Body of pancreas (tissue), 4 donors: Measurements from ENCODE around the gene NPAS2. TPM values are rescaled to one million over a fixed set of nuclear protein-coding genes. Genes with fewer than 3 reads are reported as not detected.

Source experiments
- ATAC-seq: fragments of 150-250 bp; one replicate; pipeline ENCODE4 v1.9.1; 2016
- DNase-seq, 4 donors: peaks; one replicate each; pipeline ENCODE4 v3.0.0-alpha.2; 2019
- H3K27ac ChIP-seq, 4 donors: fragments of 200-600 bp; sonication (generic); 1 replicate in 3 of 4; 2 replicates in 1 of 4; pipeline versions ENCODE4 v1.5.1 to v1.6.1; 2016 to 2019; ENCODE audit warnings: mild to moderate bottlenecking in 1 of 4, mixed read lengths in 1 of 4, moderate library complexity in 1 of 4
- H3K27me3 ChIP-seq, 2 donors: fragments of 200-600 bp; sonication (generic); one replicate each; pipeline ENCODE4 v1.6.0; 2016; ENCODE audit warnings: mild to moderate bottlenecking in 1 of 2
- H3K36me3 ChIP-seq, 2 donors: fragments of 200-600 bp; sonication (generic); replicated peaks in 1 of 2; 2 replicates each; pipeline ENCODE4 v1.5.1; 2016; ENCODE audit warnings: low read depth in 2 of 2; ENCODE audit not compliant: insufficient read depth in 1 of 2
- H3K4me1 ChIP-seq: fragments of 200-600 bp; sonication (generic); one replicate; pipeline ENCODE4 v1.6.0; 2016
- H3K4me3 ChIP-seq, 2 donors: fragments of 200-600 bp; sonication (generic); 1 replicate in 1 of 2; 2 replicates in 1 of 2; pipeline ENCODE4 v1.5.1; 2016 to 2019
- H3K9me3 ChIP-seq, 3 donors: fragments of 200-600 bp; sonication (generic); 1 replicate in 2 of 3; 2 replicates in 1 of 3; pipeline ENCODE4 v1.5.1; 2016
- CTCF ChIP-seq, 7 experiments: fragments of 450-650 bp in 4 of 7; fragments of 200-600 bp in 3 of 7; sonication (generic) in 3 of 7; IDR thresholded peaks; one replicate each; pipeline ENCODE4 v1.5.1; 2016 to 2019; ENCODE audit warnings: antibody characterized with exemption in 7 of 7
- POLR2A ChIP-seq, 3 donors: fragments of 450-650 bp; IDR thresholded peaks; one replicate each; pipeline ENCODE4 v1.6.1; 2016; ENCODE audit warnings: antibody characterized with exemption in 3 of 3, mild to moderate bottlenecking in 2 of 3
- WGBS, 2 donors: methylation state at CpG; one replicate each; pipeline ENCODE4 v1.1.5; 2017; 5-methylcytosine and 5-hydroxymethylcytosine counted together
- intact Hi-C: fragments of 100-400 bp; cut with DNase I; formaldehyde crosslinking; loops from one replicate; pipeline ENCODE4 v1.15.1; 2023
- total RNA-seq, 2 donors: library from RNA; depleted of rRNA; stranded (reverse); fragments of >200 nt; gene quantifications; one replicate each; pipeline ENCODE4 v1.1.0, GENCODE V29; 2016

Gene NPAS2
- total RNA-seq, 2 donors from 2014 or later: 32.7 to 51.7 TPM

GRCh38 chr2:100877555-100877954, 57.6 kb downstream of the NPAS2 start:
- no peak for TF ChIP-seq CTCF (IDR thresholded peaks at IDR 0.05)
- TF ChIP-seq POLR2A (IDR thresholded peaks at IDR 0.05): no peak
- no peak overlapping the region for H3K4me3 ChIP-seq
- WGBS, 2 donors: 61 to 74% methylated on average over 5 of the region's 5 CpGs
- H3K9me3 ChIP-seq: no peaks in the 10 kb centered on the region
- H3K27me3 ChIP-seq: no peaks in the 10 kb centered on the region
- ATAC-seq: no peak
- no peak for DNase-seq
- H3K27ac ChIP-seq: peak overlapping the region in 3 of 4 donors; percentile 35 to 70 (median 69)
- H3K36me3 ChIP-seq: no peaks in the 10 kb centered on the region
- intact Hi-C loops: no loop called here
- peaks cover 59% of the 10 kb centered on the region for H3K4me1 ChIP-seq

GRCh38 chr2:100878000-100878791, 58.3 kb downstream of the NPAS2 start:
- peaks cover 65% of the 10 kb centered on the region for H3K4me1 ChIP-seq
- no peak overlapping the region for H3K4me3 ChIP-seq
- no peaks in the 10 kb centered on the region for H3K36me3 ChIP-seq
- no peaks in the 10 kb centered on the region for H3K9me3 ChIP-seq
- intact Hi-C loops: no loop called here
- 29 to 36% methylated on average over 16 of the region's 16 CpGs for WGBS, 2 donors
- peak; percentile 43 for ATAC-seq
- H3K27me3 ChIP-seq: no peaks in the 10 kb centered on the region
- peak; percentile 35 to 50 (median 42) for DNase-seq
- peak overlapping the region; percentile 34 to 70 (median 52) for H3K27ac ChIP-seq
- no peak for TF ChIP-seq POLR2A (IDR thresholded peaks at IDR 0.05)
- TF ChIP-seq CTCF (IDR thresholded peaks at IDR 0.05): no peak

GRCh38 chr2:100879296-100879695, 59.4 kb downstream of the NPAS2 start:
- DNase-seq (no peak), ATAC-seq (no peak)
- H3K36me3 ChIP-seq: no peaks in the 10 kb centered on the region
- no peak overlapping the region for H3K4me3 ChIP-seq
- peaks cover 76% of the 10 kb centered on the region for H3K4me1 ChIP-seq
- 37 to 68% methylated on average over 3 of the region's 3 CpGs for WGBS, 2 donors
- no peaks in the 10 kb centered on the region for H3K9me3 ChIP-seq
- peak overlapping the region in 2 of 4 donors; percentile 35 to 70 for H3K27ac ChIP-seq
- TF ChIP-seq POLR2A (IDR thresholded peaks at IDR 0.05) (no peak), CTCF (IDR thresholded peaks at IDR 0.05) (no peak)
- no peaks in the 10 kb centered on the region for H3K27me3 ChIP-seq
- intact Hi-C loops: no loop called here

GRCh38 chr2:100880036-100880435, 60.1 kb downstream of the NPAS2 start:
- Histone ChIP-seq H3K4me3 (no peak overlapping the region), H3K36me3 (no peaks in the 10 kb centered on the region), H3K27me3 (no peaks in the 10 kb centered on the region), H3K27ac (no peak overlapping the region), H3K4me1 (peaks cover 80% of the 10 kb centered on the region), H3K9me3 (no peaks in the 10 kb centered on the region)
- intact Hi-C loops: no loop called here
- DNase-seq: no peak
- TF ChIP-seq POLR2A (IDR thresholded peaks at IDR 0.05) (no peak), CTCF (IDR thresholded peaks at IDR 0.05) (no peak)
- no peak for ATAC-seq
- 94 to 95% methylated on average over 5 of the region's 5 CpGs for WGBS, 2 donors

- Histone ChIP-seq H3K4me3 (no peak overlapping the region), H3K4me1 (peaks cover 83% of the 10 kb centered on the region), H3K27ac (no peak overlapping the region), H3K27me3 (no peaks in the 10 kb centered on the region), H3K9me3 (no peaks in the 10 kb centered on the region), H3K36me3 (no peaks in the 10 kb centered on the region)
- intact Hi-C loops: no loop called here
- ATAC-seq (no peak), DNase-seq (no peak)
- TF ChIP-seq CTCF (IDR thresholded peaks at IDR 0.05) (no peak), POLR2A (IDR thresholded peaks at IDR 0.05) (no peak)
- WGBS, 2 donors: 94 to 95% methylated on average over 7 of the region's 7 CpGs
Measured at GRCh38 chr2:100880730-100881129, 60.8 kb downstream of the NPAS2 start.
